Pancreas (tissue), 10 donors: ENCODE measurements around the gene ANXA1. TPM values are rescaled to one million over a fixed set of nuclear protein-coding genes. Genes with fewer than 3 reads are reported as not detected.
A peak's percentile ranks its signal among the peaks of the same experiment; 100 is the strongest.

Experiments used
- ATAC-seq, 4 donors: fragments of 200-7000 bp; cut with Tn5 transposase; one replicate each; pipeline versions ENCODE4 v1.8.0 to v1.9.1; 2020; ENCODE audit warnings: mild to moderate bottlenecking in 4 of 4, moderate library complexity in 4 of 4
- DNase-seq, 6 donors: peaks; one replicate each; pipeline ENCODE4 v3.0.0-alpha.2; 2020
- FAIRE-seq: peaks from 2 replicates; lab custom pipeline; 2012; peaks lifted over from hg19 to GRCh38; lab: Jason Lieb, UNC
- H3K27ac ChIP-seq, 4 donors: fragments of 200-600 bp; sonication (generic); 1 replicate in 3 of 4; 2 replicates in 1 of 4; pipeline versions ENCODE4 v1.5.0 to v1.8.0; 2020
- H3K27me3 ChIP-seq, 4 donors: fragments of 200-600 bp; one replicate each; pipeline ENCODE4 v1.8.0; 2021
- H3K36me3 ChIP-seq, 3 donors: fragments of 200-600 bp; sonication (generic) in 1 of 3; one replicate each; pipeline versions ENCODE4 v1.5.0 to v1.8.0; 2020 to 2021
- H3K4me1 ChIP-seq, 3 donors: fragments of 200-600 bp; one replicate each; pipeline ENCODE4 v1.8.0; 2021
- H3K4me3 ChIP-seq, 4 donors: fragments of 200-600 bp; sonication (generic) in 2 of 4; one replicate each; pipeline versions ENCODE4 v1.5.0 to v1.8.0; 2020 to 2021
- H3K9me3 ChIP-seq, 4 donors: fragments of 200-600 bp; one replicate each; pipeline ENCODE4 v1.8.0; 2021
- WGBS, 2 donors: extraction: QIAGEN DNeasy Blood & Tissue Kit; methylation state at CpG; one replicate each; pipeline ENCODE4 v1.1.7; 2013; 5-methylcytosine and 5-hydroxymethylcytosine counted together
- intact Hi-C, 3 donors: fragments of 100-400 bp; cut with DNase I; formaldehyde crosslinking; loops; one replicate each; pipeline versions ENCODE4 v1.11.1 to v1.14.2; 2022
- polyA plus RNA-seq, 2 donors: library from polyadenylated mRNA; stranded (reverse); fragments of 200-250 nt; gene quantifications; one replicate each; pipeline ENCODE4 v1.2.3, GENCODE V29; 2013
- total RNA-seq, 6 donors: library from RNA; stranded (reverse); fragmentation: NEBNext Ultra II Directional in 4 of 6; extraction: Animal tissue kit (Norgen Biotek cat#: 25700) in 4 of 6; gene quantifications; one replicate each; pipeline versions ENCODE4 v1.2.1 to v1.2.4, GENCODE V29; 2021 to 2023
- TF ChIP-seq, protein P1 (sequence below), 4 donors: fragments of 200-600 bp; sonication (generic) in 3 of 4; IDR thresholded peaks; one replicate each; pipeline versions ENCODE4 v1.5.0 to v1.8.0; 2021; ENCODE audit warnings: antibody characterized with exemption in 4 of 4
- donor health status: healthy with polysubstance abuse.
- donor health status: DM: no; HTN: no; CAD: no; lungs with moderate emphysema.
- donor health status: DM: no; HTN: no; CAD: no.
- donor health status: control.
- donor health status: control.
- donor health status: Bipolar disorder and iron deficiency.
- donor health status: DM: yes; HTN: yes; CAD: no.
- donor health status: DM: no; HTN: no; CAD: no.
- donor health status: DM: no; HTN: no; CAD: no.
- donor health status: DM: yes; HTN: yes; CAD: no.

Gene ANXA1
- total and polyA plus RNA-seq, 8 donors = 4.6 to 36.6 (median 27.6) TPM

DNA sequence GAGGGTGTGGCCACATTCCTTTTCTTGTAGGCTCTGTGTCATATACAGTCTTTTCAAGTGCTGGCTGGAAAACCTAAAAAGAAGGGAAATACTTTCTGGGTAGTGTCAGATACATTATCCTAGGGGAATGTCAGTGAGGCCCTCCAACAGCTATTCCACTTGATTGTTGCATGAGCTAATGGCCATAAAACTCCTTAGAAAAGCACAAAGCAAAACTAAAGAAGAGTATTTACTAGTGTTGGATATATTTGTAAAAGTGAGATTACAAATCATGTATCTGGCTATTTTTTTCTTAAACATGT is 829 bp downstream of the ANXA1 start:
- no peaks in the 10 kb centered on the region for H3K36me3 ChIP-seq
- DNase-seq (no peak), FAIRE-seq (no peak), ATAC-seq (peak in 2 of 4 donors; percentile 19 to 35)
- peak overlapping the region in 2 of 4 donors; percentile 20 to 39 for H3K27ac ChIP-seq
- H3K4me3 ChIP-seq = peak overlapping the region in 2 of 4 donors; percentile 10 to 24
- TF ChIP-seq, protein P1, sequence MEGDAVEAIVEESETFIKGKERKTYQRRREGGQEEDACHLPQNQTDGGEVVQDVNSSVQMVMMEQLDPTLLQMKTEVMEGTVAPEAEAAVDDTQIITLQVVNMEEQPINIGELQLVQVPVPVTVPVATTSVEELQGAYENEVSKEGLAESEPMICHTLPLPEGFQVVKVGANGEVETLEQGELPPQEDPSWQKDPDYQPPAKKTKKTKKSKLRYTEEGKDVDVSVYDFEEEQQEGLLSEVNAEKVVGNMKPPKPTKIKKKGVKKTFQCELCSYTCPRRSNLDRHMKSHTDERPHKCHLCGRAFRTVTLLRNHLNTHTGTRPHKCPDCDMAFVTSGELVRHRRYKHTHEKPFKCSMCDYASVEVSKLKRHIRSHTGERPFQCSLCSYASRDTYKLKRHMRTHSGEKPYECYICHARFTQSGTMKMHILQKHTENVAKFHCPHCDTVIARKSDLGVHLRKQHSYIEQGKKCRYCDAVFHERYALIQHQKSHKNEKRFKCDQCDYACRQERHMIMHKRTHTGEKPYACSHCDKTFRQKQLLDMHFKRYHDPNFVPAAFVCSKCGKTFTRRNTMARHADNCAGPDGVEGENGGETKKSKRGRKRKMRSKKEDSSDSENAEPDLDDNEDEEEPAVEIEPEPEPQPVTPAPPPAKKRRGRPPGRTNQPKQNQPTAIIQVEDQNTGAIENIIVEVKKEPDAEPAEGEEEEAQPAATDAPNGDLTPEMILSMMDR (IDR thresholded peaks at IDR 0.05) = no peak
- intact Hi-C loops = no loop called here
- H3K9me3 ChIP-seq = no peaks in the 10 kb centered on the region
- no peaks in the 10 kb centered on the region for H3K27me3 ChIP-seq
- peaks cover 0 to 13% (median 5%) of the 10 kb centered on the region in 3 donors for H3K4me1 ChIP-seq

- Histone ChIP-seq H3K4me1 (peaks cover 0 to 13% (median 5%) of the 10 kb centered on the region in 3 donors), H3K36me3 (no peaks in the 10 kb centered on the region), H3K4me3 (peak overlapping the region in 1 of 4 donors; percentile 24), H3K27me3 (no peaks in the 10 kb centered on the region), H3K9me3 (no peaks in the 10 kb centered on the region), H3K27ac (peak overlapping the region in 1 of 4 donors; percentile 39)
- 74 to 76% methylated on average over 2 of the region's 2 CpGs for WGBS, 2 donors
- DNase-seq = no peak
- TF ChIP-seq, protein P1 (IDR thresholded peaks at IDR 0.05) = no peak
- FAIRE-seq = no peak
- intact Hi-C loops = no loop called here
- peak in 3 of 4 donors; percentile 34 to 48 (median 39) for ATAC-seq
Measured at GRCh38 chr9:73152953-73153352, 1.3 kb downstream of the ANXA1 start.

DNA sequence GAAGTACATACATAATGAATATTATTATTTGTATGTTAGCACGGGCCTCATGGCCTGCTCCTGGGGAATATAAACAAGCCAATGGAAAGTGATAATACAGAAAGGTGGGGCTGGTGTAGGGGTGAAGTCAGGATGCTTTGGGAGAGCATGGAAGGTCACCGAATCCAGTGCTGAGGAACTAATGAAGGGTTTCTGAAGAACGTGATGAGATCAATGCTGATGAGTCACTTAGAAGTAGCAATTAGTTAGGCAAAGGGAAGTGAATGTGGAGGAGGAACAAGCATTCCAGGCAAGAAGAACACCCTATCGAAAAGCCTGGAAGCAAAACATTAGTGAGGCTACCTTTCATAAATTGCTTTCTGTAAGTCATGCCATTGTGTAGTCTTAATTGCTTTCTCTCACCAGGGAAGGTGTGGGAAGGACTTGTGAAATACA is 2.1 kb downstream of the ANXA1 start:
- Histone ChIP-seq H3K36me3 (no peaks in the 10 kb centered on the region), H3K27me3 (no peaks in the 10 kb centered on the region), H3K4me1 (peaks cover 0 to 13% (median 5%) of the 10 kb centered on the region in 3 donors), H3K27ac (peak overlapping the region in 1 of 4 donors; percentile 39), H3K9me3 (no peaks in the 10 kb centered on the region), H3K4me3 (peak overlapping the region in 1 of 4 donors; percentile 24)
- WGBS, 2 donors = 57 to 73% methylated on average over 4 of the region's 4 CpGs
- ATAC-seq (peak in 1 of 4 donors; percentile 26), FAIRE-seq (no peak), DNase-seq (no peak)
- TF ChIP-seq, protein P1 (IDR thresholded peaks at IDR 0.05) = no peak
- intact Hi-C loops = no loop called here

- no peaks in the 10 kb centered on the region for H3K36me3 ChIP-seq
- ATAC-seq (no peak), DNase-seq (no peak), FAIRE-seq (no peak)
- no peak overlapping the region for H3K27ac ChIP-seq
- H3K9me3 ChIP-seq = no peaks in the 10 kb centered on the region
- intact Hi-C loops = no loop called here
- H3K27me3 ChIP-seq = no peaks in the 10 kb centered on the region
- TF ChIP-seq, protein P1 (IDR thresholded peaks at IDR 0.05) = no peak
- peaks cover 0 to 8% (median 5%) of the 10 kb centered on the region in 3 donors for H3K4me1 ChIP-seq
- H3K4me3 ChIP-seq = peak overlapping the region in 1 of 4 donors; percentile 24
- 90 to 95% methylated on average over 8 of the region's 8 CpGs for WGBS, 2 donors
Measured at GRCh38 chr9:73154271-73154670, 2.6 kb downstream of the ANXA1 start.

DNA sequence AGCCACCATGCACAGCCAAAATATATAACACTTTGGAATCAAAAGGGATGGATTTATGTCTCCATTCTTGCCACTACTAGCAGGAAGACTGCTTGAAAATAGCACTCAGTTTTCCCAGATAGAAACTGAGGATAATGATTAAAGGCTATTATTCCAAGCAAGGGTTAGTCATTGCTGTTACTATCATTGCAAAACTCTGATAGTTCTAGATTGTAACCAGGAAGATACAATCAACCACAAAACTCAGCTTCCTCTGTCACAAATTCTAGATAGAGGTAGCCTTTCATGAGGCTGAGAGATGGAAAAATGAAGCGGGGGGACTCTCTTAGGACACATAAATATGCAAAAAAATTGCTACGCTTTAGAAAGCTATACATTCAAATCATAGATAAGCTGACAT is 3.1 kb downstream of the ANXA1 start:
- ATAC-seq = peak in 2 of 4 donors; percentile 26 to 43
- intact Hi-C loops = no loop called here
- peaks cover 0 to 3% (median 1%) of the 10 kb centered on the region in 3 donors for H3K4me1 ChIP-seq
- H3K4me3 ChIP-seq = no peak overlapping the region
- no peaks in the 10 kb centered on the region for H3K27me3 ChIP-seq
- no peaks in the 10 kb centered on the region for H3K9me3 ChIP-seq
- no peaks in the 10 kb centered on the region for H3K36me3 ChIP-seq
- no peak for FAIRE-seq
- TF ChIP-seq, protein P1 (IDR thresholded peaks at IDR 0.05) = no peak
- H3K27ac ChIP-seq = no peak overlapping the region
- DNase-seq = no peak
- 87 to 90% methylated on average over 2 of the region's 2 CpGs for WGBS, 2 donors
